Body of pancreas (tissue), 4 donors: ENCODE data around the gene CCDC106. TPM values are rescaled to one million over a fixed set of nuclear protein-coding genes. Genes with fewer than 3 reads are reported as not detected.

Source experiments
- ATAC-seq: fragments of 150-250 bp; one replicate; pipeline ENCODE4 v1.9.1; 2016
- DNase-seq, 4 donors: peaks; one replicate each; pipeline ENCODE4 v3.0.0-alpha.2; 2019
- H3K27ac ChIP-seq, 4 donors: fragments of 200-600 bp; sonication (generic); 1 replicate in 3 of 4; 2 replicates in 1 of 4; pipeline versions ENCODE4 v1.5.1 to v1.6.1; 2016 to 2019; ENCODE audit warnings: mild to moderate bottlenecking in 1 of 4, mixed read lengths in 1 of 4, moderate library complexity in 1 of 4
- H3K27me3 ChIP-seq, 2 donors: fragments of 200-600 bp; sonication (generic); one replicate each; pipeline ENCODE4 v1.6.0; 2016; ENCODE audit warnings: mild to moderate bottlenecking in 1 of 2
- H3K36me3 ChIP-seq, 2 donors: fragments of 200-600 bp; sonication (generic); replicated peaks in 1 of 2; 2 replicates each; pipeline ENCODE4 v1.5.1; 2016; ENCODE audit warnings: low read depth in 2 of 2; ENCODE audit not compliant: insufficient read depth in 1 of 2
- H3K4me1 ChIP-seq: fragments of 200-600 bp; sonication (generic); one replicate; pipeline ENCODE4 v1.6.0; 2016
- H3K4me3 ChIP-seq, 2 donors: fragments of 200-600 bp; sonication (generic); 1 replicate in 1 of 2; 2 replicates in 1 of 2; pipeline ENCODE4 v1.5.1; 2016 to 2019
- H3K9me3 ChIP-seq, 3 donors: fragments of 200-600 bp; sonication (generic); 1 replicate in 2 of 3; 2 replicates in 1 of 3; pipeline ENCODE4 v1.5.1; 2016
- CTCF ChIP-seq, 7 experiments: fragments of 450-650 bp in 4 of 7; fragments of 200-600 bp in 3 of 7; sonication (generic) in 3 of 7; IDR thresholded peaks; one replicate each; pipeline ENCODE4 v1.5.1; 2016 to 2019; ENCODE audit warnings: antibody characterized with exemption in 7 of 7
- POLR2A ChIP-seq, 3 donors: fragments of 450-650 bp; IDR thresholded peaks; one replicate each; pipeline ENCODE4 v1.6.1; 2016; ENCODE audit warnings: antibody characterized with exemption in 3 of 3, mild to moderate bottlenecking in 2 of 3
- WGBS, 2 donors: methylation state at CpG; one replicate each; pipeline ENCODE4 v1.1.5; 2017; 5-methylcytosine and 5-hydroxymethylcytosine counted together
- intact Hi-C: fragments of 100-400 bp; cut with DNase I; formaldehyde crosslinking; loops from one replicate; pipeline ENCODE4 v1.15.1; 2023
- total RNA-seq, 2 donors: library from RNA; depleted of rRNA; stranded (reverse); fragments of >200 nt; gene quantifications; one replicate each; pipeline ENCODE4 v1.1.0, GENCODE V29; 2016

Gene CCDC106
- total RNA-seq, 2 donors from 2014 or later, result 5.9 to 15.0 TPM

- Histone ChIP-seq H3K4me3 (no peak overlapping the region), H3K4me1 (no peaks in the 10 kb centered on the region), H3K9me3 (no peaks in the 10 kb centered on the region), H3K27me3 (no peaks in the 10 kb centered on the region), H3K27ac (no peak overlapping the region), H3K36me3 (peaks cover 35 to 53% of the 10 kb centered on the region in 2 donors)
- intact Hi-C loops, result no loop called here
- ATAC-seq (no peak), DNase-seq (no peak)
- TF ChIP-seq CTCF (IDR thresholded peaks at IDR 0.05) (no peak), POLR2A (IDR thresholded peaks at IDR 0.05) (no peak)
- WGBS, 2 donors, result 94 to 98% methylated on average over 9 to 15 of the region's 20 CpGs
Observed at GRCh38 chr19:55693336-55693974, 45.4 kb downstream of the CCDC106 start.

GRCh38 chr19:55694241-55694655 lies 46.2 kb downstream of the CCDC106 start:
- Histone ChIP-seq H3K27ac (no peak overlapping the region), H3K27me3 (no peaks in the 10 kb centered on the region), H3K36me3 (peaks cover 33 to 53% of the 10 kb centered on the region in 2 donors), H3K4me3 (no peak overlapping the region), H3K9me3 (no peaks in the 10 kb centered on the region), H3K4me1 (no peaks in the 10 kb centered on the region)
- WGBS, 2 donors, result 84 to 85% methylated on average over 9 to 15 of the region's 15 CpGs
- ATAC-seq, result no peak
- TF ChIP-seq POLR2A (IDR thresholded peaks at IDR 0.05) (no peak), CTCF (IDR thresholded peaks at IDR 0.05) (no peak)
- no peak for DNase-seq
- intact Hi-C loops, result no loop called here

GRCh38 chr19:55694656-55695491 lies 46.9 kb downstream of the CCDC106 start:
- intact Hi-C loops, result no loop called here
- 93 to 95% methylated on average over 22 to 37 of the region's 37 CpGs for WGBS, 2 donors
- H3K27me3 ChIP-seq, result no peaks in the 10 kb centered on the region
- ATAC-seq (no peak), DNase-seq (peak in 1 of 4 donors; percentile 12)
- no peak overlapping the region for H3K27ac ChIP-seq
- no peaks in the 10 kb centered on the region for H3K4me1 ChIP-seq
- TF ChIP-seq POLR2A (IDR thresholded peaks at IDR 0.05), result no peak
- H3K4me3 ChIP-seq, result no peak overlapping the region
- peaks cover 27 to 46% of the 10 kb centered on the region in 2 donors for H3K36me3 ChIP-seq
- no peaks in the 10 kb centered on the region for H3K9me3 ChIP-seq

- no peaks in the 10 kb centered on the region for H3K9me3 ChIP-seq
- H3K4me1 ChIP-seq, result no peaks in the 10 kb centered on the region
- H3K27me3 ChIP-seq, result no peaks in the 10 kb centered on the region
- intact Hi-C loops, result no loop called here
- WGBS, 2 donors, result 91 to 93% methylated on average over 22 to 23 of the region's 23 CpGs
- no peak overlapping the region for H3K27ac ChIP-seq
- TF ChIP-seq POLR2A (IDR thresholded peaks at IDR 0.05), result no peak
- TF ChIP-seq CTCF (IDR thresholded peaks at IDR 0.05), result no peak
- DNase-seq (no peak), ATAC-seq (no peak)
- no peak overlapping the region for H3K4me3 ChIP-seq
- peaks cover 19 to 40% of the 10 kb centered on the region in 2 donors for H3K36me3 ChIP-seq
Observed at GRCh38 chr19:55695511-55696290, 47.7 kb downstream of the CCDC106 start.
